Stimulated activated CD8-positive, alpha-beta memory T cell treated with anti-CD3 and anti-CD28 coated beads, Interleukin-7, amount 100 ng/mL, for 4 hours (primary cell): Measurements from ENCODE around the gene TUBB4B.

Experiments used
- DNase-seq, 2 donors: peaks; one replicate each; pipeline ENCODE4 v3.0.0-alpha.2; 2020; ENCODE audit warnings: low read depth in 2 of 2

The TUBB4B gene

GRCh38 chr9:137212520-137212919 lies 28.6 kb upstream of the TUBB4B start:
- DNase-seq, result no peak

- DNase-seq, result no peak
Observed at GRCh38 chr9:137213160-137214060, 27.7 kb upstream of the TUBB4B start.

- no peak for DNase-seq
Observed at GRCh38 chr9:137214620-137215019, 26.5 kb upstream of the TUBB4B start.

GRCh38 chr9:137215196-137215986 lies 25.7 kb upstream of the TUBB4B start:
- DNase-seq, result no peak

GRCh38 chr9:137216188-137216965 lies 24.7 kb upstream of the TUBB4B start:
- DNase-seq, result no peak

- no peak for DNase-seq
Observed at GRCh38 chr9:137217276-137218211, 23.5 kb upstream of the TUBB4B start.

GRCh38 chr9:137218212-137218753 lies 22.8 kb upstream of the TUBB4B start:
- no peak for DNase-seq

GRCh38 chr9:137218754-137219271 lies 22.3 kb upstream of the TUBB4B start:
- DNase-seq, result no peak

- DNase-seq, result no peak
Observed at GRCh38 chr9:137219757-137220316, 21.2 kb upstream of the TUBB4B start.

- DNase-seq, result no peak
Observed at GRCh38 chr9:137220317-137221094, 20.6 kb upstream of the TUBB4B start.

- DNase-seq, result no peak
Observed at GRCh38 chr9:137221095-137221505, 20.0 kb upstream of the TUBB4B start.

- no peak for DNase-seq
Observed at GRCh38 chr9:137221506-137222111, 19.5 kb upstream of the TUBB4B start.

GRCh38 chr9:137222190-137223077 lies 18.7 kb upstream of the TUBB4B start, which contains the start of gene RNF208:
Gene RNF208, minus strand, starts transcription at chr9:137222240. Its CDS starts 1,028 bp downstream, at chr9:137221212.
- DNase-seq, result no peak

- DNase-seq, result peak; percentile 97 to 99
Observed at GRCh38 chr9:137223078-137223970, 17.8 kb upstream of the TUBB4B start.

GRCh38 chr9:137224830-137225694 lies 16.0 kb upstream of the TUBB4B start, which contains the start of gene CYSRT1:
Gene CYSRT1, plus strand, starts transcription at chr9:137225174. Its CDS starts 448 bp downstream, at chr9:137225622.
- no peak for DNase-seq
